Activated T-helper 9 cell treated with anti-CD3 and anti-CD28 coated beads, Interleukin-2, amount 50 U/mL, for 16 hours (primary cell): Measurements from ENCODE around the gene PLOD3.

ENCODE experiments used
- DNase-seq: peaks from one replicate; pipeline ENCODE4 v3.0.0-alpha.2; 2020; ENCODE audit warnings: low read depth

Gene PLOD3

GRCh38 chr7:101238226-101239182, 21.1 kb upstream of the PLOD3 start:
- DNase-seq: no peak

GRCh38 chr7:101237206-101238067, 20.1 kb upstream of the PLOD3 start, which contains the start of gene CLDN15:
TSS of gene CLDN15 (minus strand) at chr7:101237802. CDS start at chr7:101237581, 221 bp downstream.
- no peak for DNase-seq

- DNase-seq: no peak
These were observed 19.0 kb upstream of the PLOD3 start for GRCh38 chr7:101236292-101236835.

GRCh38 chr7:101235522-101235921, 18.1 kb upstream of the PLOD3 start:
- DNase-seq: no peak

GRCh38 chr7:101235050-101235449, 17.7 kb upstream of the PLOD3 start:
- no peak for DNase-seq

GRCh38 chr7:101234636-101235035, 17.3 kb upstream of the PLOD3 start:
- no peak for DNase-seq

- DNase-seq: no peak
These were observed 16.6 kb upstream of the PLOD3 start for GRCh38 chr7:101233907-101234547.

GRCh38 chr7:101232141-101232850, 14.9 kb upstream of the PLOD3 start:
- DNase-seq: no peak

GRCh38 chr7:101231644-101232043, 14.3 kb upstream of the PLOD3 start:
- no peak for DNase-seq

GRCh38 chr7:101226721-101227120, 9.3 kb upstream of the PLOD3 start:
- no peak for DNase-seq

- DNase-seq: no peak
These were observed 8.3 kb upstream of the PLOD3 start for GRCh38 chr7:101225650-101226049.

GRCh38 chr7:101223528-101223927, 6.1 kb upstream of the PLOD3 start:
- no peak for DNase-seq

GRCh38 chr7:101222275-101222830, 5.0 kb upstream of the PLOD3 start:
- DNase-seq: no peak

GRCh38 chr7:101220295-101220694, 2.9 kb upstream of the PLOD3 start:
- DNase-seq: no peak

GRCh38 chr7:101218236-101219125, 1.1 kb upstream of the PLOD3 start:
- DNase-seq: no peak

- DNase-seq: no peak
These were observed 457 bp downstream of the PLOD3 start for GRCh38 chr7:101216860-101217387.

GRCh38 chr7:101216001-101216859, 1.2 kb downstream of the PLOD3 start:
- no peak for DNase-seq

- DNase-seq: no peak
These were observed 5.4 kb downstream of the PLOD3 start for GRCh38 chr7:101212014-101212413.

- DNase-seq: no peak
These were observed 5.9 kb downstream of the PLOD3 start for GRCh38 chr7:101211501-101211900.
